NCI-H2107 treated with DMSO at 0.1 percent for 48 hours (cell line): ENCODE data around the gene MYO5B.

ENCODE experiments used
- DNase-seq: peaks from one replicate; lab custom pipeline; 2025; ENCODE audit not compliant: unreplicated experiment; lab: John Stamatoyannopoulos, UW

The MYO5B gene

GRCh38 chr18:50152900-50153299 lies 42.0 kb downstream of the MYO5B start:
- DNase-seq = no peak

- no peak for DNase-seq
Observed at GRCh38 chr18:50151926-50152325, 43.0 kb downstream of the MYO5B start.

- DNase-seq = no peak
Observed at GRCh38 chr18:50144540-50144939, 50.4 kb downstream of the MYO5B start.

GRCh38 chr18:50143886-50144285 lies 51.1 kb downstream of the MYO5B start:
- no peak for DNase-seq

- DNase-seq = no peak
Observed at GRCh38 chr18:50143294-50143693, 51.7 kb downstream of the MYO5B start.

GRCh38 chr18:50142441-50143120 lies 52.4 kb downstream of the MYO5B start:
- no peak for DNase-seq

GRCh38 chr18:50138181-50139064 lies 56.5 kb downstream of the MYO5B start:
- DNase-seq = no peak

GRCh38 chr18:50135903-50136302 lies 59.0 kb downstream of the MYO5B start:
- DNase-seq = no peak

- DNase-seq = no peak
Observed at GRCh38 chr18:50133526-50133925, 61.4 kb downstream of the MYO5B start.

GRCh38 chr18:50131591-50131990 lies 63.4 kb downstream of the MYO5B start:
- no peak for DNase-seq

GRCh38 chr18:50128506-50129271 lies 66.3 kb downstream of the MYO5B start:
- DNase-seq = peak; percentile 95

- no peak for DNase-seq
Observed at GRCh38 chr18:50127516-50128210, 67.3 kb downstream of the MYO5B start.

- DNase-seq = no peak
Observed at GRCh38 chr18:50126471-50126870, 68.5 kb downstream of the MYO5B start.

GRCh38 chr18:50125456-50125855 lies 69.5 kb downstream of the MYO5B start:
- no peak for DNase-seq

GRCh38 chr18:50119296-50119695 lies 75.7 kb downstream of the MYO5B start:
- DNase-seq = no peak

GRCh38 chr18:50117863-50118262 lies 77.1 kb downstream of the MYO5B start:
- DNase-seq = no peak

GRCh38 chr18:50115095-50115494 lies 79.9 kb downstream of the MYO5B start:
- no peak for DNase-seq

GRCh38 chr18:50114448-50114847 lies 80.5 kb downstream of the MYO5B start:
- no peak for DNase-seq

- peak; percentile 93 for DNase-seq
Observed at GRCh38 chr18:50113726-50114125, 81.2 kb downstream of the MYO5B start.

- peak; percentile 35 for DNase-seq
Observed at GRCh38 chr18:50111398-50111797, 83.5 kb downstream of the MYO5B start.

GRCh38 chr18:50107468-50107977 lies 87.4 kb downstream of the MYO5B start:
- DNase-seq = no peak
